Measurements from ENCODE around the gene SPG7.

Gene SPG7

GRCh38 chr16:89485701-89486246 lies 22.4 kb upstream of the SPG7 start:
- no peak for DNase-seq

GRCh38 chr16:89489040-89489897 lies 18.9 kb upstream of the SPG7 start:
- peak; percentile 76 for DNase-seq

- no peak for DNase-seq
Measured at GRCh38 chr16:89489898-89490438, 18.2 kb upstream of the SPG7 start.

- peak; percentile 99 for DNase-seq
Measured at GRCh38 chr16:89490439-89491237, 17.6 kb upstream of the SPG7 start, which contains the start of gene ANKRD11. Gene ANKRD11 (minus strand): TSS chr16:89490561. CDS start chr16:89317019, 173,542 bp downstream.

GRCh38 chr16:89491238-89491869 lies 16.8 kb upstream of the SPG7 start:
- no peak for DNase-seq

- no peak for DNase-seq
Measured at GRCh38 chr16:89491974-89492687, 16.1 kb upstream of the SPG7 start.

GRCh38 chr16:89493776-89494175 lies 14.4 kb upstream of the SPG7 start:
- no peak for DNase-seq

GRCh38 chr16:89495121-89495520 lies 13.1 kb upstream of the SPG7 start:
- no peak for DNase-seq

- no peak for DNase-seq
Measured at GRCh38 chr16:89498839-89499238, 9.4 kb upstream of the SPG7 start.

- no peak for DNase-seq
Measured at GRCh38 chr16:89499767-89500166, 8.4 kb upstream of the SPG7 start.

GRCh38 chr16:89502081-89502843 lies 5.9 kb upstream of the SPG7 start:
- no peak for DNase-seq

- no peak for DNase-seq
Measured at GRCh38 chr16:89504091-89504490, 4.1 kb upstream of the SPG7 start.

- DNase-seq = peak; percentile 38
Measured at GRCh38 chr16:89505204-89506112, 2.7 kb upstream of the SPG7 start.

GRCh38 chr16:89506113-89506504 lies 2.1 kb upstream of the SPG7 start:
- DNase-seq = no peak

GRCh38 chr16:89506791-89507191 lies 1.4 kb upstream of the SPG7 start:
- no peak for DNase-seq

- DNase-seq = no peak
Measured at GRCh38 chr16:89507214-89507833, 879 bp upstream of the SPG7 start.

- DNase-seq = no peak
Measured at GRCh38 chr16:89510526-89510925, 2.3 kb downstream of the SPG7 start.

GRCh38 chr16:89511374-89511773 lies 3.2 kb downstream of the SPG7 start:
- no peak for DNase-seq

- no peak for DNase-seq
Measured at GRCh38 chr16:89512453-89512852, 4.2 kb downstream of the SPG7 start.

GRCh38 chr16:89517128-89517527 lies 8.9 kb downstream of the SPG7 start:
- no peak for DNase-seq

Data from NCI-H1436 (cell line).